ENCODE data around the gene KCNE3. TPM values are rescaled to one million over a fixed set of nuclear protein-coding genes. Genes with fewer than 3 reads are reported as not detected.

KCNE3 gene
- total RNA-seq, 1 donor from 2014 or later, result not detected

- Mint-ChIP-seq H3K9me3 (no peaks in the 10 kb centered on the region), H3K4me3 (no peak overlapping the region), H3K4me1 (peaks cover 17% of the 10 kb centered on the region), H3K27ac (no peak overlapping the region), H3K27me3 (peaks cover 4% of the 10 kb centered on the region), H3K36me3 (ENCODE audit: low read depth) (no peaks in the 10 kb centered on the region)
- no peak for DNase-seq
- intact Hi-C loops (cut with micrococcal nuclease), result no loop called here
Observed at GRCh38 chr11:74412733-74413359, 54.5 kb downstream of the KCNE3 start.

GRCh38 chr11:74412321-74412720 lies 55.0 kb downstream of the KCNE3 start:
- no peaks in the 10 kb centered on the region for H3K36me3 Mint-ChIP-seq (ENCODE audit: low read depth)
- intact Hi-C loops (cut with micrococcal nuclease), result no loop called here
- peaks cover 11% of the 10 kb centered on the region for H3K4me1 Mint-ChIP-seq
- H3K27me3 Mint-ChIP-seq, result peaks cover 7% of the 10 kb centered on the region
- H3K9me3 Mint-ChIP-seq, result no peaks in the 10 kb centered on the region
- H3K27ac Mint-ChIP-seq, result no peak overlapping the region
- DNase-seq, result no peak
- H3K4me3 Mint-ChIP-seq, result no peak overlapping the region

GRCh38 chr11:74409633-74410032 lies 57.7 kb downstream of the KCNE3 start:
- intact Hi-C loops (cut with micrococcal nuclease), result no loop called here
- no peaks in the 10 kb centered on the region for H3K36me3 Mint-ChIP-seq (ENCODE audit: low read depth)
- no peak overlapping the region for H3K4me3 Mint-ChIP-seq
- no peak for DNase-seq
- no peak overlapping the region for H3K27ac Mint-ChIP-seq
- H3K9me3 Mint-ChIP-seq, result peaks cover 3% of the 10 kb centered on the region
- H3K27me3 Mint-ChIP-seq, result peaks cover 17% of the 10 kb centered on the region
- H3K4me1 Mint-ChIP-seq, result peaks cover 9% of the 10 kb centered on the region

Other genes starting within 250 kb of the KCNE3 start
- gene P4HA3, start 155.9 kb downstream of the KCNE3 start, total RNA-seq, result not detected in 2 replicates
- 4.7 and 4.9 TPM in 2 replicates for gene PGM2L1, start 69.1 kb downstream of the KCNE3 start, total RNA-seq
- 3.1 and 4.7 TPM in 2 replicates for gene LIPT2, start 26.2 kb upstream of the KCNE3 start, total RNA-seq
- 53.5 and 53.6 TPM in 2 replicates for gene POLD3, start 125.0 kb upstream of the KCNE3 start, total RNA-seq

All from activated CD4-positive, alpha-beta T cell treated with anti-CD3 and anti-CD28 coated beads, Interleukin-2, amount 10 ng/mL, durations not matched to agents 24 days and 14 days (primary cell).